Activated naive CD4-positive, alpha-beta T cell (primary cell): ENCODE data around the gene LIN7C.
"Not testable (repeated sequence)": the region's sequence is repeated elsewhere in the genome, so short reads cannot be mapped to it uniquely, and the experiment has no call there.

Experiments used
- DNase-seq, 4 experiments: peaks; one replicate each; lab custom pipeline; 2025; lab: John Stamatoyannopoulos, UW

Gene LIN7C

GRCh38 chr11:27470826-27471588 is 35.6 kb downstream of the LIN7C start:
- no peak for DNase-seq

- DNase-seq = no peak
Observed at GRCh38 chr11:27470166-27470565, 36.4 kb downstream of the LIN7C start.

- DNase-seq = no peak
Observed at GRCh38 chr11:27468995-27469695, 37.4 kb downstream of the LIN7C start.

GRCh38 chr11:27468209-27468994 is 38.2 kb downstream of the LIN7C start:
- DNase-seq = no peak

GRCh38 chr11:27467181-27467913 is 39.2 kb downstream of the LIN7C start:
- DNase-seq = no peak

- DNase-seq = no peak
Observed at GRCh38 chr11:27466363-27466762, 40.2 kb downstream of the LIN7C start.

- DNase-seq = no peak
Observed at GRCh38 chr11:27465629-27466028, 40.9 kb downstream of the LIN7C start.

GRCh38 chr11:27464909-27465308 is 41.7 kb downstream of the LIN7C start:
- no peak for DNase-seq

- no peak for DNase-seq
Observed at GRCh38 chr11:27464289-27464696, 42.3 kb downstream of the LIN7C start.

GRCh38 chr11:27462543-27462942 is 44.0 kb downstream of the LIN7C start:
- DNase-seq = no peak

GRCh38 chr11:27460158-27460978 is 46.2 kb downstream of the LIN7C start:
- DNase-seq = no peak

- no peak for DNase-seq
Observed at GRCh38 chr11:27459191-27459590, 47.4 kb downstream of the LIN7C start.

- DNase-seq = no peak
Observed at GRCh38 chr11:27458182-27458581, 48.4 kb downstream of the LIN7C start.

- DNase-seq = no peak
Observed at GRCh38 chr11:27456795-27457329, 49.7 kb downstream of the LIN7C start.

- DNase-seq = no peak
Observed at GRCh38 chr11:27456140-27456794, 50.3 kb downstream of the LIN7C start.

GRCh38 chr11:27455667-27456066 is 50.9 kb downstream of the LIN7C start:
- no peak for DNase-seq

- no peak for DNase-seq
Observed at GRCh38 chr11:27453701-27454100, 52.9 kb downstream of the LIN7C start.

GRCh38 chr11:27452147-27452546 is 54.4 kb downstream of the LIN7C start:
- no peak for DNase-seq

GRCh38 chr11:27451244-27451965 is 55.2 kb downstream of the LIN7C start:
- DNase-seq = no peak

GRCh38 chr11:27448184-27448540 is 58.4 kb downstream of the LIN7C start:
- not testable (repeated sequence) for DNase-seq
